Cardiac muscle cell (in vitro differentiated cells and primary cell): ENCODE results near the gene ZNF253. TPM values are rescaled to one million over a fixed set of nuclear protein-coding genes. Genes with fewer than 3 reads are reported as not detected.
A peak's percentile ranks its signal among the peaks of the same experiment; 100 is the strongest.
"Not testable (repeated sequence)": the region's sequence is repeated elsewhere in the genome, so short reads cannot be mapped to it uniquely, and the experiment has no call there.

Experiments
- DNase-seq, 2 donors: peaks; one replicate each; pipeline versions ENCODE4 v3.0.0 to v3.0.0-alpha.2; 2010 to 2017; ENCODE audit warnings: low read depth in 1 of 2, low spot score in 1 of 2
- H3K27ac ChIP-seq: fragments of 200-600 bp; sonication (generic); 2 replicates; pipeline ENCODE4 v1.5.1; 2016
- H3K27me3 ChIP-seq: fragments of 200-600 bp; sonication (generic); 2 replicates; pipeline ENCODE4 v1.6.0; 2016; ENCODE audit warnings: control low read depth
- H3K36me3 ChIP-seq: fragments of 200-600 bp; sonication (generic); 2 replicates; pipeline ENCODE4 v1.5.1; 2016; ENCODE audit warnings: control low read depth
- H3K4me1 ChIP-seq: fragments of 200-600 bp; sonication (generic); 2 replicates; pipeline ENCODE4 v1.8.1; 2017; ENCODE audit warnings: low read depth, mild to moderate bottlenecking, mixed run types
- H3K4me3 ChIP-seq: fragments of 200-600 bp; sonication (generic); 2 replicates; pipeline ENCODE4 v1.5.1; 2016; ENCODE audit warnings: mild to moderate bottlenecking
- H3K9me3 ChIP-seq: fragments of 200-600 bp; sonication (generic); 2 replicates; pipeline ENCODE4 v1.5.1; 2017; ENCODE audit warnings: low read depth, mild to moderate bottlenecking, control low read depth
- CTCF ChIP-seq: IDR thresholded peaks from 2 replicates; pipeline ENCODE4 v1.5.1; 2012; ENCODE audit warnings: low read depth, mild to moderate bottlenecking, low read length
- polyA plus RNA-seq: library from polyadenylated mRNA; unstranded; fragments of >200 nt; fragmentation: Nextera tagmentation; extraction: Ambion mirVana; gene quantifications from 2 replicates; pipeline ENCODE4 v1.2.1, GENCODE V29; 2016
- total RNA-seq: library from RNA; depleted of rRNA; stranded (reverse); fragments of >200 nt; gene quantifications from 2 replicates; pipeline ENCODE4 v1.2.3, GENCODE V29; 2016

Gene ZNF253
- total and polyA plus RNA-seq, 2 experiments from 2014 or later = 19.2 to 24.8 TPM

DNA sequence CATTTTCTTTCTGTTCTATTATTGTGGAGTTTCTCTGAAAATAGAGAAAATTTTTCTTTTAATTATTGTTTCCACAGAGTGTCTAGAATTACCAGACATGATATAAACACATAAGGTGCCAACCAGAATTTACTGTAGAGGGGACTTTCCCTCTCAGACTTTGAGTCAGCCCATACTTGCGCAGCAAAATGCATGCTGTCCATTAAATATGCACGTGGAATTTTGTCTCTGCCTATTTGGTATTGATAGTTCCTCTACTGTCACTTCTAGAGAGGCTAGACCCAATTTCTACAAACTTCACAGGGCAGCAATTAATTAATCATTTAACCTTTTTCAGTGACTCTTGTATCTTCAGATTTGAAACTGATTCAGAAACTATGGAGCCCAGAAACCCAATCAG lies 44.0 kb downstream of the ZNF253 start:
- no peak for TF ChIP-seq CTCF
- no peak overlapping the region for H3K27ac ChIP-seq
- H3K4me3 ChIP-seq = no peak overlapping the region
- peaks cover 4% of the 10 kb centered on the region for H3K36me3 ChIP-seq
- no peaks in the 10 kb centered on the region for H3K9me3 ChIP-seq
- DNase-seq = no peak
- no peaks in the 10 kb centered on the region for H3K27me3 ChIP-seq
- peaks cover 10% of the 10 kb centered on the region for H3K4me1 ChIP-seq

- peak overlapping the region; percentile 41 for H3K27ac ChIP-seq
- peaks cover 7% of the 10 kb centered on the region for H3K4me1 ChIP-seq
- peak in 1 of 2 donors; percentile 59 for DNase-seq
- no peaks in the 10 kb centered on the region for H3K27me3 ChIP-seq
- no peak overlapping the region for H3K4me3 ChIP-seq
- peaks cover 4% of the 10 kb centered on the region for H3K36me3 ChIP-seq
- H3K9me3 ChIP-seq = no peaks in the 10 kb centered on the region
- no peak for TF ChIP-seq CTCF
Observed at GRCh38 chr19:19911150-19911549, 45.5 kb downstream of the ZNF253 start.

GRCh38 chr19:19914596-19914995 lies 48.9 kb downstream of the ZNF253 start:
- H3K27me3 ChIP-seq = no peaks in the 10 kb centered on the region
- no peak overlapping the region for H3K27ac ChIP-seq
- TF ChIP-seq CTCF = no peak
- H3K4me3 ChIP-seq = no peak overlapping the region
- H3K9me3 ChIP-seq = no peaks in the 10 kb centered on the region
- H3K36me3 ChIP-seq = peaks cover 8% of the 10 kb centered on the region
- peaks cover 7% of the 10 kb centered on the region for H3K4me1 ChIP-seq
- DNase-seq = no peak

DNA sequence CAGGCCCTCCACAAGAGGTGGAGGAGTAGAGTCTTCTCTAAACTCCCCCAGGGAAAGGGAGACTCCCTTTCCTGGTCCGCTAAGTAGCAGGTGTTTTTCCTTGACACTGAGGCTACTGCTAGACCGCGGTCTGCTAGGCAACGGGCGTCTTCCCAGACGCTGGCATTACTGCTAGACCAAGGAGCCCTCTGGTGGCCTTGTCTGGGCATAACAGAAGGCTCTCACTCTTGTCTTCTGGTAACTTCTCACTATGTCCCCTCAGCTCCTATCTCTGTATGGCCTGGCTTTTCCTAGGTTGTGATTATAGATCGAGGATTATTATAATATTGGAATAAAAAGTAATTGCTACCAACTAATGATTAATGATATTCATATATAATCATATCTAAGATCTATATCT lies 64.7 kb downstream of the ZNF253 start:
- peaks cover 14% of the 10 kb centered on the region for H3K9me3 ChIP-seq
- DNase-seq, H3K27me3 ChIP-seq, H3K4me1 ChIP-seq, H3K4me3 ChIP-seq, H3K27ac ChIP-seq: not testable (repeated sequence)
- H3K36me3 ChIP-seq = peaks cover 30% of the 10 kb centered on the region

GRCh38 chr19:19933432-19934314 lies 68.0 kb downstream of the ZNF253 start:
- H3K4me1 ChIP-seq, H3K27ac ChIP-seq, DNase-seq, H3K27me3 ChIP-seq, H3K4me3 ChIP-seq: not testable (repeated sequence)
- Histone ChIP-seq H3K36me3 (peaks cover 22% of the 10 kb centered on the region), H3K9me3 (peaks cover 14% of the 10 kb centered on the region)

DNA sequence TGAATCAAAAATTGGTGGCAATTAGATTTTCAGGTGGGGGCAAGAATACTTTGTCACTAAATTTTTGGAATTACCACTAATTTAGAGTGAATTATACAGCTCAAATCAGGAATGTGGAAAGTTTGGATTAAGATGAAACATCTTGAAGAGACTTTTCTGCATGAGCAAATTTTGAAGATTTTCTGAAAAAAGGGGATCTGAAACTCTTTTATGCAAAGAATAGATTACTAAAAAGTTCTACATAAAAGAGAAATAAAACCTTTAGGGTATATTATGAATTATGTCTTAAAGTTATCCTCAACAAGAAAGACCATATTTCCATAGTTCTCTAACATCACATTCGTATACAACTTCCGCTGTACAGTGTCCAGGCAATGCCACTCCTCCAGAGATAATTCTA lies 71.7 kb downstream of the ZNF253 start:
- H3K4me3 ChIP-seq = no peak overlapping the region
- no peaks in the 10 kb centered on the region for H3K27me3 ChIP-seq
- H3K27ac ChIP-seq = no peak overlapping the region
- no peak for TF ChIP-seq CTCF
- peaks cover 17% of the 10 kb centered on the region for H3K36me3 ChIP-seq
- peaks cover 14% of the 10 kb centered on the region for H3K9me3 ChIP-seq
- no peaks in the 10 kb centered on the region for H3K4me1 ChIP-seq
- DNase-seq = no peak
